Stimulated activated CD4-positive, alpha-beta T cell treated with anti-CD3 and anti-CD28 coated beads, Interleukin-15, amount 100 ng/mL, for 48 hours (primary cell): ENCODE results near the gene NFASC.

ENCODE experiments used
- DNase-seq, 2 donors: peaks; one replicate each; pipeline ENCODE4 v3.0.0-alpha.2; 2020; ENCODE audit warnings: low read depth in 2 of 2

The NFASC gene

GRCh38 chr1:205009670-205010069 lies 139.0 kb downstream of the NFASC start:
- no peak for DNase-seq

- DNase-seq, result no peak
Observed at GRCh38 chr1:205012391-205013140, 141.9 kb downstream of the NFASC start.

- DNase-seq, result no peak
Observed at GRCh38 chr1:205013683-205014367, 143.2 kb downstream of the NFASC start.

- no peak for DNase-seq
Observed at GRCh38 chr1:205014783-205015182, 144.1 kb downstream of the NFASC start.

- no peak for DNase-seq
Observed at GRCh38 chr1:205015241-205015640, 144.6 kb downstream of the NFASC start.

GRCh38 chr1:205016075-205016474 lies 145.4 kb downstream of the NFASC start:
- no peak for DNase-seq

GRCh38 chr1:205016584-205016983 lies 145.9 kb downstream of the NFASC start:
- no peak for DNase-seq

- no peak for DNase-seq
Observed at GRCh38 chr1:205017001-205017400, 146.3 kb downstream of the NFASC start.

- no peak for DNase-seq
Observed at GRCh38 chr1:205017766-205018165, 147.1 kb downstream of the NFASC start.

GRCh38 chr1:205018381-205018780 lies 147.7 kb downstream of the NFASC start:
- DNase-seq, result no peak

GRCh38 chr1:205020466-205020865 lies 149.8 kb downstream of the NFASC start:
- DNase-seq, result no peak

GRCh38 chr1:205024679-205025078 lies 154.0 kb downstream of the NFASC start:
- DNase-seq, result no peak

- DNase-seq, result no peak
Observed at GRCh38 chr1:205025239-205025638, 154.6 kb downstream of the NFASC start.

- DNase-seq, result no peak
Observed at GRCh38 chr1:205026181-205026580, 155.5 kb downstream of the NFASC start.

- DNase-seq, result no peak
Observed at GRCh38 chr1:205028390-205028789, 157.7 kb downstream of the NFASC start.

- no peak for DNase-seq
Observed at GRCh38 chr1:205028924-205029323, 158.3 kb downstream of the NFASC start.

- DNase-seq, result no peak
Observed at GRCh38 chr1:205030241-205030640, 159.6 kb downstream of the NFASC start.

GRCh38 chr1:205030896-205031295 lies 160.2 kb downstream of the NFASC start:
- DNase-seq, result no peak

- DNase-seq, result no peak
Observed at GRCh38 chr1:205032508-205032907, 161.8 kb downstream of the NFASC start.

- no peak for DNase-seq
Observed at GRCh38 chr1:205037539-205037938, 166.9 kb downstream of the NFASC start.

- no peak for DNase-seq
Observed at GRCh38 chr1:205038132-205038786, 167.6 kb downstream of the NFASC start.

- DNase-seq, result no peak
Observed at GRCh38 chr1:205041001-205041715, 170.5 kb downstream of the NFASC start.
